Spleen (tissue), 7 donors: ENCODE results near the gene XRRA1.

ENCODE experiments used
- CTCF ChIP-seq, 11 experiments: fragments of 200-600 bp in 7 of 11; fragments of 450-650 bp in 4 of 11; sonication (generic) in 4 of 11; IDR thresholded peaks in 8 of 11; conservative IDR thresholded peaks in 3 of 11; 1 replicate in 7 of 11; 2 replicates in 4 of 11; pipeline versions ENCODE4 v1.4.0 to v1.8.0; 2016 to 2021; ENCODE audit warnings: antibody characterized with exemption in 11 of 11, inconsistent platforms in 4 of 11, mild to moderate bottlenecking in 1 of 11
- POLR2A ChIP-seq, 3 donors: fragments of 450-650 bp; IDR thresholded peaks; one replicate each; pipeline ENCODE4 v1.5.1; 2017; ENCODE audit warnings: antibody characterized with exemption in 3 of 3, mild to moderate bottlenecking in 1 of 3
- POLR2AphosphoS5 ChIP-seq, 3 donors: sonication (generic); formaldehyde crosslinking; IDR thresholded peaks; one replicate each; pipeline ENCODE4 v1.5.1; 2017; ENCODE audit warnings: antibody characterized with exemption in 3 of 3
- donor health status: DM: no; HTN: no; CAD: no; lungs with moderate emphysema.
- donor health status: DM: no; HTN: no; CAD: no.
- donor health status: DM: no; HTN: no; CAD: no.

- no peak for TF ChIP-seq POLR2AphosphoS5 (IDR thresholded peaks at IDR 0.05)
- TF ChIP-seq POLR2A (IDR thresholded peaks at IDR 0.05), result no peak
- no peak for TF ChIP-seq CTCF (IDR thresholded peaks at IDR 0.05 in 8 of 11, conservative IDR thresholded peaks at IDR 0.05 in 3 of 11)
These were observed 22.4 kb downstream of the XRRA1 start for GRCh38 chr11:74926304-74927030.
